IMR-90 (cell line): ENCODE measurements around the gene MGLL.

ENCODE experiments used
- BHLHE40 ChIP-seq: fragments of 150-350 bp; IDR thresholded peaks from 2 replicates; pipeline ENCODE4 v1.6.1; 2016; ENCODE audit warnings: mild to moderate bottlenecking, low read depth, low read length
- CEBPB ChIP-seq: IDR thresholded peaks from 2 replicates; pipeline ENCODE4 v1.6.1; 2012; ENCODE audit warnings: low read depth, low read length, improper control_type of control experiment
- CHD1 ChIP-seq: IDR thresholded peaks from 2 replicates; pipeline ENCODE4 v1.6.1; 2012; ENCODE audit warnings: low read depth, low read length, improper control_type of control experiment
- CTCF ChIP-seq: conservative IDR thresholded peaks from 2 replicates; pipeline ENCODE4 v1.5.1; 2012; ENCODE audit warnings: mild to moderate bottlenecking, low read depth, low read length, improper control_type of control experiment
- ELK1 ChIP-seq: fragments of 150-350 bp; IDR thresholded peaks from 2 replicates; pipeline ENCODE4 v1.6.1; 2016; ENCODE audit warnings: low read depth, mild to moderate bottlenecking, low read length, moderate library complexity, borderline replicate concordance
- MXI1 ChIP-seq: IDR thresholded peaks from 2 replicates; pipeline ENCODE4 v1.6.1; 2012; ENCODE audit warnings: low read depth, mild to moderate bottlenecking, low read length, moderate library complexity, borderline replicate concordance
- POLR2A ChIP-seq: IDR thresholded peaks from 2 replicates; pipeline ENCODE4 v1.6.1; 2012; ENCODE audit warnings: mild to moderate bottlenecking, low read depth, low read length
- RAD21 ChIP-seq: IDR thresholded peaks from 2 replicates; pipeline ENCODE4 v1.6.1; 2012; ENCODE audit warnings: low read length, improper control_type of control experiment
- RCOR1 ChIP-seq: IDR thresholded peaks from 2 replicates; pipeline ENCODE4 v1.6.1; 2012; ENCODE audit warnings: mild to moderate bottlenecking, low read length, improper control_type of control experiment; ENCODE audit not compliant: insufficient replicate concordance
- RFX5 ChIP-seq: IDR thresholded peaks from 2 replicates; pipeline ENCODE4 v1.8.0; 2012; ENCODE audit warnings: low read depth, mild to moderate bottlenecking, low read length, moderate library complexity
- SMC3 ChIP-seq: fragments of 150-350 bp; IDR thresholded peaks from 2 replicates; pipeline ENCODE4 v1.6.1; 2016; ENCODE audit warnings: low read depth, mild to moderate bottlenecking, antibody characterized with exemption, low read length, moderate library complexity
- TF ChIP-seq, protein P1 (sequence below): fragments of 150-350 bp; IDR thresholded peaks from 2 replicates; pipeline ENCODE4 v1.6.1; 2017; ENCODE audit warnings: mild to moderate bottlenecking, antibody characterized with exemption, low read length, low read depth

DNA sequence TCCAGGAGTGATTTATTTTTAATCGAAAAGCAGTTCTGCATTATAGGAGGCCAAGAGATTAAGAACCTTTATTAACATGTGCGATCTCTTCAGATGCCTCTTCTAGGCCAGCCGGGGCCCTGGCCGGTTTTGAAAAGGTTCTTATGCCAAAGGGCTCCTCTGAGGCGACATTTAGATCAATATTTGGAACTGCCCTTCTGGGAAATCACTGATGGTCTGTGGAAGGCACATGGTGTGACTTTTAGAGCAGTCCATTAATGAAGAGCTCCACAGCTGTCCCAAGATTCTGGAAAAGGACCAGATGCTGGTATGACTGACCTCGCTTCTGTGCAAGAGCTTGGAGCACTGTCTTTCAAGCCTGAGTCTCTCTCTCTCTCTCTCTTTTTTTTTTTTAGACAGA is 19.7 kb downstream of the MGLL start:
- TF ChIP-seq CTCF (no peak), CEBPB (no peak), BHLHE40 (no peak), RCOR1 (no peak), POLR2A (no peak), MXI1 (no peak), ELK1 (no peak), RFX5 (no peak), SMC3 (no peak), RAD21 (no peak), CHD1 (no peak)
- TF ChIP-seq, protein P1, sequence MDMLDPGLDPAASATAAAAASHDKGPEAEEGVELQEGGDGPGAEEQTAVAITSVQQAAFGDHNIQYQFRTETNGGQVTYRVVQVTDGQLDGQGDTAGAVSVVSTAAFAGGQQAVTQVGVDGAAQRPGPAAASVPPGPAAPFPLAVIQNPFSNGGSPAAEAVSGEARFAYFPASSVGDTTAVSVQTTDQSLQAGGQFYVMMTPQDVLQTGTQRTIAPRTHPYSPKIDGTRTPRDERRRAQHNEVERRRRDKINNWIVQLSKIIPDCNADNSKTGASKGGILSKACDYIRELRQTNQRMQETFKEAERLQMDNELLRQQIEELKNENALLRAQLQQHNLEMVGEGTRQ, result no peak
